DMS153 treated with DMSO at 0.1 percent for 48 hours (cell line): ENCODE data around the gene FRMD4A.

Experiments
- DNase-seq: peaks from one replicate; lab custom pipeline; 2025; ENCODE audit not compliant: unreplicated experiment; lab: John Stamatoyannopoulos, UW

The FRMD4A gene

GRCh38 chr10:13665516-13666262, 665.0 kb downstream of the FRMD4A start:
- no peak for DNase-seq

GRCh38 chr10:13661256-13661655, 669.5 kb downstream of the FRMD4A start:
- no peak for DNase-seq

- no peak for DNase-seq
Observed at GRCh38 chr10:13660551-13660920, 670.2 kb downstream of the FRMD4A start.

- no peak for DNase-seq
Observed at GRCh38 chr10:13659887-13660550, 670.7 kb downstream of the FRMD4A start.

DNA sequence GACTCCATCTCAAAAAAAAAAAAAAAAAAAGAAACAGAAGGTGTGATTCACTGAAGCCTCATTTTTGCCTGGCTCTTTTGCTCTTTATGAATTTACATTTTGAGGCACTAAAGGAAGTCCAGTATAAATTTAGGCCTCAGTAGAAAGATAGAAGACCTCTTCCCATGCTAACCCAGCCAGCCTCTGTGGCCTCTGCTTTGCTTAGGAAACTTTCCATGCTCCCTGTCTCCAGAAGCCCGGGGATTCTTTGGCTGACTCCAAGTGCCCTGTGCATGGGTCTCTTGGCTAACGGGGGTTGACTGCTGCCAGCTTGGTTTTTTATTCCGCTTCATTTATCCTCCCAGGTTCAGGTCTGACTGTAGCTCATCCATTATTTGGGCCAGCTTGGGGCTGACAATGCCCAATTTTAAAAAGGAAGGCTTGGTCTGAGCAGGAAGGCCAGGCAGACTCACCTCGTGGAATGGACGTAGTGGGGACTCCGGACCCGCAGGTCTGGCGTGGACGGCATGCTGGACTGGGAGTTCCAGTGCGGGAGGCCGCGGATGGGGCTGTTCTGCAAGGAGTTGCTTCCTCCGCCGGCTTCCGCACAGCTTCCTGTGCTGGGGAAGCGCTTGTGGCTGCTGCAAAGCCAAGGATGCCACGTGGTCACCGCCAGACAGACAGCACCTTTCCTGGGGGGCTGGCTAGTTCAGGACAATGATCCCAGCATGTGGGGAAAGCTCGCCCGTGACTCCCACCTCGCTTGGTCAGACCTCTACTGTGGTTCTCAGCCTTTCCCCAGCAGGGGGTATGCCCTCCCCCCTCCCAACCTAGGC, 671.6 kb downstream of the FRMD4A start:
- no peak for DNase-seq

DNA sequence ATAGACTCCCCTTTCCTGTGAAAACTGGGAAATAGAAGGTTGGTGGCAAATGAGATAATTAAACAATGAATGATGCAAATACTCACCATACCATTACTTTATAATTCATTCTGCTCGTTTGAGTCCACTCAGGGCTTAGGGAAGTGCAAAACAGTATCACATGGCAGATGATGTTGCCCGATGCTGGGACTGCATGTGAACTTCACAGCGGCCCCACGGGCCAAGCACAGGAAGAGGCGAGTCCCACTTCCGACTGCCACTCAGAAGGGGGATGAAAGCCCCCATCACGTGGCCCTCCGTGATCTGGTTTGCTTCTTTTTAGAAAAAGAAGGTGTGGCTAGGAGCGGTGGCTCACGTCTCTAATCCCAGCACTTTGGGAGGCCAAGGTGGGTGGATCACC, 672.5 kb downstream of the FRMD4A start:
- DNase-seq = no peak

GRCh38 chr10:13657101-13657680, 673.5 kb downstream of the FRMD4A start:
- no peak for DNase-seq

DNA sequence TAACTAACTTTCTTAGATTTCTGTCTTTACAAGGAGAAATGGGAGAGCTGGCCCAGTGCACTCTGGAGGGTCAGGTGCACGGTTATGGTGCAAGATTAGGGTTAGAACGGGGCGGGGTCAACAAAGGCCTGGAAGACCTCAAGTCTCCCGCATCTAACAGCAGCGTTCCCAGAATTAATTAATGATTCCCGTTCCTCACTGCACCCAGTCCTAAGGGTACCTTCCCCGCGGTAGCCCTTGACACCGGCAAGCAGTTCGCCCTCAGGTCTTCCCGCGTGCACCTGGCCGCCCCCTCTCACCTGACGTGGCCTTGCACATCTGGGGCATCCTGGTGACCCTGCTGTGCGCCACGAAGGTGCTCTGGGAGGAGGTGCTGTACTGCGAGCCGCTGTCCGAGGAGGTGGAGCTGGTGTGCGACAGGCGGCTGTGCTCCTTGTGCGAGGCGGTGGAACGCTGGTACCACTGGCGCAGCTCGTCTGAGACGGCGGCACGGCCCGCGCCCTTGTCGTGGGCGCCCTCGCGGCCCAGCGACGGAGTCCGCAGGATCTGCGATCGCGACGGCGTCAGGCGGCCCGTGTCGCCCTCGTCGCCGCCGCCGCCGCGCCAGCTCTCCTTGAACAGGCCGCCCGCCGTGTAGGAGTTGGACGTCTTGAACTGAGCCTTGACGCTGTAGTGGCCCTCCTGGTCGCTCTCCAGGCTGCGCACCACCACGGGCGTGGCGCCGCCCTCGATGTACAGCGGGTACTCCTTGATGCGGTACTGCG, 674.2 kb downstream of the FRMD4A start:
- no peak for DNase-seq

GRCh38 chr10:13654846-13655245, 675.9 kb downstream of the FRMD4A start:
- no peak for DNase-seq

DNA sequence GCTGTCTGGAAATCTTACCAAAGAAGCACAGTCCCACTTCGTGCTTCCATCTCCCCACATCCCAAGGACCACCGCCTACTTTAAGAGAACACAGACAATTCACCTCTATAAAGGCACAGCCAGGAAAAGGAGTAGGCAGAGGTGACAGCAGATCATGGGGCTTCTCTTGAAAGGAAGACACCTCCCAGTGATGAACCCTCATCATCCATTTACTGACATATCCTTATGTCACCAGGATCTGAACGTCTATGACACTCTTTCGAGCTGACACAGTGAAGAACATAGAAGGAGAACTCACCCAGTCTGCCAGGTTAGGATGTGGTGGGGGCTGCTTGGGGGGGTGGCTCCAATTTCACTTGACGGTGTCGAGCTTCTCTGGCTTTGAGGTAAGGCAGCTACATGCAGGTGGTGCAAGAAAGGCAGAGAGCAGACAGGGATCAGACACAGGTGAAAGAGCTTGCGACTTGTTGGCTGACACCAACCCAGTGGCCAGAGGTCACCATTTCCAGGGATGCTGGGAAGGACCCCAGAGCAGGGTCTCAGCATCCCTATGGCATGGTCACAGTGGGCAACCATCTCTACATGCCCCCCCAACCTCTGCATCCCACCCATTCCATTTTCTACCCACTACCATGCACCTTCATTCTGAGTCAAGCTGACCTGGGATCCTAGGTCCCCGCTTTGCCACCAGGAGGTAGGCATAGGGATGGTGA, 676.5 kb downstream of the FRMD4A start:
- DNase-seq = no peak

DNA sequence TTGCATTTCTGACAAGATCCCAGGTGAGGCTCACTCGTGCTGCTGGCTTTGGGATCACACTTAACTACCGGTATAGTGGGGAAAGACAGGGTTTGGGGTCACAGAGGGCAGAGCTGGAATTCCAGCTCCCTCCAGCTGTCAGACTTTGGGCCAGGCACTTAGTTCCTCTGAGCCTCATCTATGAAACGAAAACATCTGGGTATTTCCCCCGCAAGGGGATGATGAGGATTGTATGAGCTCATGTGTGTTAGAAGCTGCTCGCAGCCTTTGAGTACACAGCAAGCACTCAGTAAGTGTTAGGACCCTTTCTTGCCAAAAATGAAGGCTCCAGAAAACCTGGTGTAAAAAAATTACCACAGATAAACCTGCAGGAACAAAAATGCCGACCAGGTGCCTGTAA, 677.9 kb downstream of the FRMD4A start:
- no peak for DNase-seq

DNA sequence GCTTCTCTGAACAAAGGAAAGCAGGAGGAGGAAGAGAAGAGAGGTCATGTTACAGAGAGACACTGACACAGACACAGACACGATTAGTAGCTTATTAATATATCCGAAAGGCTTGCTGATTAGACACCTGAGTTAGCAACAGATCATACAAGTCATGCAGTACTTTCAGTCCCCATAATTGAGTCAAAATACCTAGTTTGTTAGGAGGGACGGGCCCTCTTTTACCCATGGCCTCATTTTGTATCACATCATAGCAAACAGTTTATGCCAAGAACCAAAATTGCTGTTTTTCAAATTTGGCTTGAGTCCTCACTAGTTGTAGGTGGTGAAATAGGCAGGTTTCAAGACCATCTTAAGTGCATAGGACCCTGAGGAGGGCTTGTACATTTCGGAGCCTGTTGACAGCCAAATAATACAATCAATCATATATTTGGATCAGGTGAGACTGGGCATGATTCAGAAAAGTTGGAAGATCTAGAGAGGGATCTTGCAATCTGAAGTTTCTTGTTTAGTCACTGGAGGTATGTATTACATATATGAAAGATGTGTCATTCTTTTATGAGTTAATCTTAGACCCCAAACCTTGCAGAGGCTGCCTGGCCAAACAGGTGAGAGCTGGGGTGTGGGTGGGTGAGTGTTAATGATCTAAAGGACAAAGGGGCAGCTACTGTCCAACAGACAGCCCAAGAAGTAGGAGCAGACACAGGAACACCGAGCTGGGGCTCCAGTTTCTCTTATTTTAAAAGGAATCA, 678.6 kb downstream of the FRMD4A start:
- DNase-seq = no peak

GRCh38 chr10:13650961-13651360, 679.8 kb downstream of the FRMD4A start:
- no peak for DNase-seq

GRCh38 chr10:13649844-13650520, 680.7 kb downstream of the FRMD4A start:
- DNase-seq = no peak

DNA sequence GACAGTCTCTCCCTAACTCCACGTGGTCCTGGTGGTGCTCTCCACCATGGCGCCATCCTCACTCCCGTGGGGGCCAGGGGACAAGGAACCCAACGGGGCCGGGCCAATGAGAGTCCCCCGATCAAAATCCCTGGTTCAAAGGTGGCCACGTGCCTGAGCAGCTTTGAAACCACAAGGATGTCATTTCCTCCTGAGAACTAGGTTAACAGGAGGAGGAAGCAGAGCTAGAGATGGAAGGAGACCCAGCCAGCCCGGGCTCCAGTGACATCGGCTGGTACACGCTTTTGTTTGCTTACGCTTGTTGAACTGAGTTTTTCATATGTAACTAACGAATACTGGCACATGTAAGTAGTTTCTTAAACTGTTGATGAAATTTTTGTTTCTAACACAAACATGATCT, 682.3 kb downstream of the FRMD4A start:
- no peak for DNase-seq

DNA sequence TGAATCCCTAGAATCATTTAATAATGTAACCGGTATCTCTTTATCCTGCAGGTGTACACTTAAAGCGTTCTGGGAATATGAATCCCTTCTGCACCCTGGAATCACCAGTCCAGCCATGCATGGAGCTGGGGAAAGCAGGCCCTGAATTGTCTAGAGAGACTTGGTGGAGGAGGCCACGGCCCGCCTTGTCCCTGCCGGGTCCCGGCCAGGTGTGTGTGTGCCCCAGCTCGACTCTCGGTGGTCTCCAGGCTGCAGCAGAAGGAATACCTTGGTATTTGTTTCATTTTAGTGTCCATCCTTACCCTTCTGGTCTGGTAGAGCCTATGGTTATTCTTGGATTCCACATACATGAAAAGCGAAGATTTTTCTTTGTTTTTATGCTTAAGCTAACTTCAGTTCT, 685.9 kb downstream of the FRMD4A start:
- no peak for DNase-seq

DNA sequence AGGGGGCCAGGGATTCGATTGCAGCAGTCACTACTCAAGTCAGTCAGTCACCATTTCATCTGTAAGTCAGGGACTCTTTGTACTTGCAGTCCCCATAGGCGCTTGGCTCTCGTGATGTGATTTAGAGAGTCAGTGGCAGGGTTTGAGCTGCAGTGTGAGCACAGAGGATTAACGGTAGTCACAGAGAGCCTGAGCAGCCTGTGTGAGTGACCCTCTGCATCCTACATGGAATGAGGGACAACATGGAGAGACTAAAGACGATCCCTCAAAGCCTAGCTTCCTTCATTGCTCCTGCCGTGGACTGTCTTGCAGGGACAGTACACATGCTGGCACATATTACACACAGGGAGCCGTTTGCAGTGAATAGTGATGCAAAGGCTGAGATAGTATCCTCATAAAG, 687.7 kb downstream of the FRMD4A start:
- no peak for DNase-seq

- DNase-seq = no peak
Observed at GRCh38 chr10:13642293-13642692, 688.4 kb downstream of the FRMD4A start.

GRCh38 chr10:13637894-13638293, 692.8 kb downstream of the FRMD4A start:
- no peak for DNase-seq
